A673 (cell line): ENCODE measurements around the gene PAQR4.

ENCODE experiments used
- CTCF ChIP-seq: fragments of 300-800, 200-600 bp; sonication (generic); conservative IDR thresholded peaks from 2 replicates; pipeline ENCODE4 v1.5.1; 2017; ENCODE audit warnings: low read depth, mild to moderate bottlenecking, antibody characterized with exemption, low read length, moderate library complexity, mixed read lengths
- EZH2 ChIP-seq: fragments of 200-600 bp; sonication (generic); IDR thresholded peaks from 2 replicates; pipeline ENCODE4 v1.6.1; 2017; ENCODE audit warnings: borderline replicate concordance, low read depth, mild to moderate bottlenecking, mixed read lengths, antibody characterized with exemption, low read length; ENCODE audit not compliant: poor library complexity, severe bottlenecking

DNA sequence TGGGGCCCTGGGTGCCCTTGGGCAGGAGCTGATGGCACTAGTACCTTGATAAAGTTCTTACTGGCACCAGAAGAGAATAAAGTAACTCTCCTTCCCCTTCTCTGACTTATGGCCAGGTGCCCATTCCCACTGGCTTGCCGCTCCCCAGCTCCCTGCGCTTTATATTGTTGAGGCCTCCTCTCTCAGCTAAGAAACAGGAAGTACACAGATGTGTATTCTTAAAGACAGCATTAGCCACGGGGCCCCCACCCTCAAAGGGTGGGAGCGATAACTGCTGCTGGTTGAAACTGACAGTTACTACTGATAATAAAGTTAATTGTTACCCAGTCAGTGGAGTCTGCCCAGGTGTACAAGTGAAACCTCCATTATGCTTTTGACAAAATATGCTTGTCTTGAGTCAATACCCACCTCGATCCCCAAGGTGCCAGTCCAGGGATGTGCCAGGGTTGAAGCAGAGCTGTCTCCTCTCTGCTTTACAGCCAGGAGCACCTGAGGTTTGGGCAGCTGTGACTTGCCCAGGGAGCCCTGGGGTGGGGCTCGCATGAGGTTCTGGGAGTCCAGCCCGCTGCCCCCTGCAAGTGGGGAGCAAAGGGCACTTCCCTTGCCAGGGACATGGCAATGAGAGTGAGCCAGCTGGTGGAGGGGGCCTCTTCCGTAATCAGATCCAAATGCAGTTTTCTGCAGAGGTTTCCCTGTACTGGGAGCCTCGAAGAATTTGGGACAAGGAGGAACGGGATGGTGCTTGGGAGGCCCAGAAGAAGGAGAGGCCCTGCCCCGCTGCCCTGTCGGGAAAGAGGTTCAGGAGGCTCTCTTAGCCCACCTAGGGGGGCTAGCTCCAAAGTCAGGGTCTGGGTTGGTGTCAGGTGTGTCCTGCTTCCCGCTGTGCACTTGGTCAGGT lies 38.2 kb downstream of the PAQR4 start:
- TF ChIP-seq CTCF (no peak), EZH2 (no peak)
